SK-N-SH (cell line): Measurements from ENCODE around the gene LTK.

Experiments used
- CHD2 ChIP-seq: fragments of 150-350 bp; IDR thresholded peaks from 2 replicates; pipeline ENCODE4 v1.6.1; 2018; ENCODE audit warnings: low read length; ENCODE audit not compliant: partially characterized antibody
- EP300 ChIP-seq, 2 experiments: IDR thresholded peaks; 2 replicates each; pipeline versions ENCODE4 v1.4.0 to v1.6.1; 2012; ENCODE audit warnings: borderline replicate concordance in 1 of 2, low read depth in 1 of 2, low read length in 1 of 2
- GABPA ChIP-seq: IDR thresholded peaks from 2 replicates; pipeline ENCODE4 v1.4.0; 2012; ENCODE audit warnings: low read depth, mild to moderate bottlenecking
- RCOR1 ChIP-seq: fragments of 150-350 bp; IDR thresholded peaks from 2 replicates; pipeline ENCODE4 v1.6.1; 2017; ENCODE audit warnings: antibody characterized with exemption, low read length
- RFX5 ChIP-seq: IDR thresholded peaks from 2 replicates; pipeline ENCODE4 v1.6.1; 2012; ENCODE audit warnings: mild to moderate bottlenecking, improper control_type of control experiment, low read length
- USF1 ChIP-seq: IDR thresholded peaks from 2 replicates; pipeline ENCODE4 v1.4.0; 2012; ENCODE audit warnings: low read depth, borderline replicate concordance
- TF ChIP-seq, protein P1 (sequence below): fragments of 200-600 bp; sonication (generic); IDR thresholded peaks from 2 replicates; pipeline ENCODE4 v1.6.1; 2017; ENCODE audit warnings: antibody characterized with exemption, mild to moderate bottlenecking, moderate library complexity

DNA sequence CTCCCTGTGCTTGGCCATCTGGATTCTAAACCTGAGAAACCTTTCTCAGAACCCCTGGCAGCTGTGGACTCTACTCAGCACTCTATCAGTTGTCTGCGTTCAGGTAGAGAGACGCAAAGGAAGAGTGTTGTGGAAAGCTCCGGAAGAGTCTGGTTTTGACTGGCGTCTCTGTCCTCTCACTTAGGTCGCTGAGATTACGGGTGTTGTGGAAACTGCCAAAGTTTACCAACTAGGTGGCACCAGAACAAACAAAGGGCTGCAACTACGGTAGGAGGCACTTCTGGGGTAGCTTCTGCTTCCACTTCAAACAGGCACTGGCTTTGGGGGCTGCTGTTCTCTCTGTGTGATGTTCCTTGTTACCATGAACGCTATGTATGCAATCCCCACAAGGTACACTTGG, 39.2 kb downstream of the LTK start:
- TF ChIP-seq RCOR1 (no peak), USF1 (no peak), GABPA (no peak), CHD2 (no peak), RFX5 (no peak), EP300 (IDR thresholded peaks at IDR 0.05; ENCODE audit: borderline replicate concordance in 1 of 2, low read depth in 1 of 2, low read length in 1 of 2) (no peak)
- TF ChIP-seq, protein P1, sequence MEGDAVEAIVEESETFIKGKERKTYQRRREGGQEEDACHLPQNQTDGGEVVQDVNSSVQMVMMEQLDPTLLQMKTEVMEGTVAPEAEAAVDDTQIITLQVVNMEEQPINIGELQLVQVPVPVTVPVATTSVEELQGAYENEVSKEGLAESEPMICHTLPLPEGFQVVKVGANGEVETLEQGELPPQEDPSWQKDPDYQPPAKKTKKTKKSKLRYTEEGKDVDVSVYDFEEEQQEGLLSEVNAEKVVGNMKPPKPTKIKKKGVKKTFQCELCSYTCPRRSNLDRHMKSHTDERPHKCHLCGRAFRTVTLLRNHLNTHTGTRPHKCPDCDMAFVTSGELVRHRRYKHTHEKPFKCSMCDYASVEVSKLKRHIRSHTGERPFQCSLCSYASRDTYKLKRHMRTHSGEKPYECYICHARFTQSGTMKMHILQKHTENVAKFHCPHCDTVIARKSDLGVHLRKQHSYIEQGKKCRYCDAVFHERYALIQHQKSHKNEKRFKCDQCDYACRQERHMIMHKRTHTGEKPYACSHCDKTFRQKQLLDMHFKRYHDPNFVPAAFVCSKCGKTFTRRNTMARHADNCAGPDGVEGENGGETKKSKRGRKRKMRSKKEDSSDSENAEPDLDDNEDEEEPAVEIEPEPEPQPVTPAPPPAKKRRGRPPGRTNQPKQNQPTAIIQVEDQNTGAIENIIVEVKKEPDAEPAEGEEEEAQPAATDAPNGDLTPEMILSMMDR = no peak
